Gastroesophageal sphincter (tissue), 4 donors: Measurements from ENCODE around the gene NFIA. TPM values are rescaled to one million over a fixed set of nuclear protein-coding genes. Genes with fewer than 3 reads are reported as not detected.

Experiments
- ATAC-seq: fragments of 150-250 bp; one replicate; pipeline ENCODE4 v1.9.1; 2016; ENCODE audit warnings: mild to moderate bottlenecking, moderate library complexity
- H3K27ac ChIP-seq, 4 donors: fragments of 200-600 bp; sonication (generic) in 3 of 4; 1 replicate in 3 of 4; 2 replicates in 1 of 4; pipeline ENCODE4 v1.5.1; 2016 to 2019
- H3K27me3 ChIP-seq: fragments of 200-600 bp; sonication (generic); one replicate; pipeline ENCODE4 v1.5.1; 2019
- H3K36me3 ChIP-seq, 2 donors: fragments of 200-600 bp; sonication (generic); one replicate each; pipeline ENCODE4 v1.5.1; 2019; ENCODE audit warnings: control low read depth in 1 of 2
- H3K4me1 ChIP-seq, 3 donors: fragments of 200-600 bp; sonication (generic); 1 replicate in 2 of 3; 2 replicates in 1 of 3; pipeline ENCODE4 v1.5.1; 2016 to 2019; ENCODE audit warnings: control low read depth in 2 of 3
- H3K4me3 ChIP-seq, 2 donors: fragments of 200-600 bp; sonication (generic); one replicate each; pipeline ENCODE4 v1.5.1; 2019; ENCODE audit warnings: mild to moderate bottlenecking in 1 of 2, moderate library complexity in 1 of 2
- H3K9me3 ChIP-seq, 3 donors: fragments of 200-600 bp; sonication (generic); one replicate each; pipeline ENCODE4 v1.5.1; 2017 to 2019; ENCODE audit warnings: control low read depth in 2 of 3
- EP300 ChIP-seq: sonication (generic); formaldehyde crosslinking; IDR thresholded peaks from one replicate; pipeline ENCODE4 v1.6.1; 2017; ENCODE audit warnings: antibody characterized with exemption, mild to moderate bottlenecking
- POLR2A ChIP-seq, 2 donors: fragments of 450-650 bp; IDR thresholded peaks; one replicate each; pipeline ENCODE4 v1.6.1; 2017; ENCODE audit warnings: antibody characterized with exemption in 2 of 2, mild to moderate bottlenecking in 2 of 2, moderate library complexity in 1 of 2
- POLR2AphosphoS5 ChIP-seq: sonication (generic); formaldehyde crosslinking; IDR thresholded peaks from one replicate; pipeline ENCODE4 v1.6.1; 2017; ENCODE audit warnings: antibody characterized with exemption
- WGBS, 2 donors: methylation state at CpG; one replicate each; pipeline ENCODE4 v1.1.5; 2018; ENCODE audit warnings: low coverage in 1 of 2; 5-methylcytosine and 5-hydroxymethylcytosine counted together
- total RNA-seq, 4 donors: library from RNA; depleted of rRNA; stranded (reverse); fragments of >200 nt; gene quantifications; one replicate each; pipeline ENCODE4 v1.1.0, GENCODE V29; 2016
- TF ChIP-seq, protein P1 (sequence below), 4 experiments: fragments of 200-600 bp in 2 of 4; fragments of 450-650 bp in 2 of 4; sonication (generic) in 1 of 4; IDR thresholded peaks; one replicate each; pipeline ENCODE4 v1.5.1; 2017 to 2019; ENCODE audit warnings: antibody characterized with exemption in 4 of 4, mild to moderate bottlenecking in 2 of 4, moderate library complexity in 2 of 4

Gene NFIA
- total RNA-seq, 4 donors from 2014 or later = 123 to 205 (median 149) TPM

DNA sequence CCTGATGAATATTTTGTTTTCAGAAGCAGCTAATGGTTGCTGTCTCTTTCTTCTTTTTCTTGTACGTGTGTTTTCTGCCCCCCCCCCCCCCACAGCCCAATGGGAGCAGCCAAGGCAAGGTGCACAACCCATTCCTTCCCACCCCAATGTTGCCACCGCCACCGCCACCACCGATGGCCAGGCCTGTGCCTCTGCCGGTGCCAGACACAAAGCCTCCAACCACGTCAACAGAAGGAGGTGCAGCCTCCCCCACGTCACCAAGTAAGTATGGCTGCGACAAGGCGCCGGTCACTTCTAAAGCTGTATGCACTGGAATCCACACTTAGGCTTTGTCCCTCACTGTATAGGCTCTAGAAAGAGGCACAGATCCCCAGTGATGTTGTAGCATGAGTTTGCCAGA, 324.1 kb downstream of the NFIA start:
- no peak overlapping the region for H3K27ac ChIP-seq
- H3K36me3 ChIP-seq = peaks cover 0 to 50% of the 10 kb centered on the region in 2 donors
- no peaks in the 10 kb centered on the region for H3K9me3 ChIP-seq
- peaks cover 5 to 32% (median 13%) of the 10 kb centered on the region in 3 donors for H3K4me1 ChIP-seq
- ATAC-seq = no peak
- 80% methylated on average over 1 of the region's 10 CpGs; no CpG with 5 or more reads in 1 of the 2 donors for WGBS, 2 donors
- no peak overlapping the region for H3K4me3 ChIP-seq
- no peaks in the 10 kb centered on the region for H3K27me3 ChIP-seq
- TF ChIP-seq, protein P1, sequence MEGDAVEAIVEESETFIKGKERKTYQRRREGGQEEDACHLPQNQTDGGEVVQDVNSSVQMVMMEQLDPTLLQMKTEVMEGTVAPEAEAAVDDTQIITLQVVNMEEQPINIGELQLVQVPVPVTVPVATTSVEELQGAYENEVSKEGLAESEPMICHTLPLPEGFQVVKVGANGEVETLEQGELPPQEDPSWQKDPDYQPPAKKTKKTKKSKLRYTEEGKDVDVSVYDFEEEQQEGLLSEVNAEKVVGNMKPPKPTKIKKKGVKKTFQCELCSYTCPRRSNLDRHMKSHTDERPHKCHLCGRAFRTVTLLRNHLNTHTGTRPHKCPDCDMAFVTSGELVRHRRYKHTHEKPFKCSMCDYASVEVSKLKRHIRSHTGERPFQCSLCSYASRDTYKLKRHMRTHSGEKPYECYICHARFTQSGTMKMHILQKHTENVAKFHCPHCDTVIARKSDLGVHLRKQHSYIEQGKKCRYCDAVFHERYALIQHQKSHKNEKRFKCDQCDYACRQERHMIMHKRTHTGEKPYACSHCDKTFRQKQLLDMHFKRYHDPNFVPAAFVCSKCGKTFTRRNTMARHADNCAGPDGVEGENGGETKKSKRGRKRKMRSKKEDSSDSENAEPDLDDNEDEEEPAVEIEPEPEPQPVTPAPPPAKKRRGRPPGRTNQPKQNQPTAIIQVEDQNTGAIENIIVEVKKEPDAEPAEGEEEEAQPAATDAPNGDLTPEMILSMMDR (IDR thresholded peaks at IDR 0.05) = no peak
- TF ChIP-seq POLR2AphosphoS5 = no peak
- TF ChIP-seq POLR2A (IDR thresholded peaks at IDR 0.05) = no peak
- no peak for TF ChIP-seq EP300

DNA sequence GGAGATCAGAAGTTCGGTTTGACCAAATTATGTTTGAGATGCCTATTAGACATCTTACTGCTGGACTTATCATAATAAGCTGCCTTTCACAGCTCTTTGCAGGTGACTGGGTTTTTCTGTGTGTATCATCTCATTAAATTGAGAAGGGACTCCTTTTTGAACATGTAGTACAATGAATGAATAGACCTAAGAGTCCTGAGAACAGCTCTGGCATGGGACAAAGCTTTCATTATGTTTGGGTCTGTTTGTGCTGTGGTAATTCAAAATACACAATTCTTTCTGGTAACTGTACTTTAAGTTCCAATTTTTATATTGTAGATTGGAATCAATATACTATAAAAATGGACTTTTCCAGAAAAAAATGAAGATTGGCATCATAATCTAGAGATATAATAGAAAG, 330.2 kb downstream of the NFIA start:
- no peak for TF ChIP-seq EP300
- TF ChIP-seq, protein P1 (IDR thresholded peaks at IDR 0.05) = no peak
- no peak for TF ChIP-seq POLR2AphosphoS5
- no peak for TF ChIP-seq POLR2A (IDR thresholded peaks at IDR 0.05)
- 71 to 82% methylated on average over 1 of the region's 1 CpG for WGBS, 2 donors
- peaks cover 0 to 67% of the 10 kb centered on the region in 2 donors for H3K36me3 ChIP-seq

DNA sequence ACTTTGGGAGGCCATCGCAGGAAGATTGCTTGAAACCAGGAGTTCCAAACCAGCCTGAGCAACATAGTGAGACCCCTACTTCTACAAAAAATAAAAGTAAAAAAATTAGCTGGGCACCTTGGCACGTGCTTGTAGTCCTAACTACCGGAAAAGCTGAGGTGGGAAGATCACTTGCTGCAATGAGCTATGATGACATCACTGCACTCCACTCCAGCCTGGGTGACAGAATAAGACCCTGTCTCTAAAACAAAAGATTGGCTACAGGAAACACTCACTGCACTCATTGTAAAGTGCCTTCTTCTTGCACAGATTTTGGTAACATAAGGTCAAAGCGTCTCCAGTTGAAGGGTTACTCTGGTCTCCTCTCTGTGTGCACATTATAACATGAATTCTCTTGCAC, 336.8 kb downstream of the NFIA start:
- Histone ChIP-seq H3K36me3 (peaks cover 0 to 48% of the 10 kb centered on the region in 2 donors), H3K27ac (no peak overlapping the region), H3K4me3 (no peak overlapping the region), H3K27me3 (no peaks in the 10 kb centered on the region), H3K9me3 (no peaks in the 10 kb centered on the region), H3K4me1 (peaks cover 0 to 12% (median 0%) of the 10 kb centered on the region in 3 donors)
- TF ChIP-seq EP300 = no peak
- WGBS, 2 donors = 82 to 91% methylated on average over 4 of the region's 4 CpGs
- ATAC-seq = no peak

More for the DNA sequence above, 330.2 kb downstream of the NFIA start:
- no peak for ATAC-seq
- no peaks in the 10 kb centered on the region for H3K27me3 ChIP-seq
- no peaks in the 10 kb centered on the region for H3K4me1 ChIP-seq
- no peak overlapping the region for H3K27ac ChIP-seq
- H3K4me3 ChIP-seq = no peak overlapping the region
- no peaks in the 10 kb centered on the region for H3K9me3 ChIP-seq

DNA sequence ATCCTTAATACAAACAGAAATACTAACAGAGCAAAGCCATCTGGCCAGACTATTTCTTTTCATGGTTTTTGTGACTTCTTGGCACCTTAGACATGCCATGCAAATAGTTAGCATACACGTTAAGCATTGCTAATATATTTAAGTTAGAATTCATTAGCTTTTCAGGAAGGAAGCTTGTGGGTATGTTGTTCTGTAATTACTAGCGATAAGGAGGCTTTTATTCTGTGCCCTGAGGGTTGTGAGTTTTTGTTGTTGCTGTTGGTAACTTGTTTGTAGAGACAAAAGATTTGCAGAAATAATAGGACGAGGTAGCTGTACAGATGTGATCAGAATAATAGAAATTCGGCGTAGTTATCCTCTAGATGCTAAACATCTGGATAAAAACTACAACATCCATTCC, 337.3 kb downstream of the NFIA start:
- no peaks in the 10 kb centered on the region for H3K9me3 ChIP-seq
- no peaks in the 10 kb centered on the region for H3K27me3 ChIP-seq
- no peak for ATAC-seq
- no peak overlapping the region for H3K4me3 ChIP-seq
- no peak overlapping the region for H3K27ac ChIP-seq
- H3K4me1 ChIP-seq = peaks cover 0 to 12% (median 0%) of the 10 kb centered on the region in 3 donors
- H3K36me3 ChIP-seq = peaks cover 0 to 48% of the 10 kb centered on the region in 2 donors
- TF ChIP-seq EP300 = no peak
- no peak for TF ChIP-seq POLR2A (IDR thresholded peaks at IDR 0.05)
- 53 to 60% methylated on average over 5 of the region's 5 CpGs for WGBS, 2 donors

DNA sequence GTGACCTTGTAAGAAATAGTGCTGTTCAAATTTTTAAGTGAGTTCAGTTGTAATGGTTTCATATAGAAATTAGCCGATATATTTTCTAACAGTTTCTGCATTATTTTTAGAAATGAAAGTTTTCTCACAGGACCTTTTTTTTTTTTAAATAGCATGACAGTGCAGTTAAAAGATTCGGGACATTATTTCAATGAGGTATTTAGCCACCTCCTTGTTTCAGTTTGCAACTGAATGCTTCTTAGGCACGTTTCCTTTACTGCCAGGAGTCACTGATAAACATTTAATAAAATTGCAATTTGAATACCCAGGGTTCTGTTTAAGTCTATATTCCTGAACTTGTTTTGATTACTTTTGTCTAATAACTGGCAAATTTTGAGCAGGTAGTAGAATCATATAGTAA, 337.9 kb downstream of the NFIA start:
- Histone ChIP-seq H3K4me1 (peaks cover 0 to 12% (median 0%) of the 10 kb centered on the region in 3 donors), H3K27me3 (no peaks in the 10 kb centered on the region), H3K36me3 (peaks cover 0 to 48% of the 10 kb centered on the region in 2 donors), H3K4me3 (no peak overlapping the region), H3K9me3 (no peaks in the 10 kb centered on the region), H3K27ac (no peak overlapping the region)
- ATAC-seq = no peak
- no peak for TF ChIP-seq POLR2A (IDR thresholded peaks at IDR 0.05)
- 54 to 62% methylated on average over 3 of the region's 3 CpGs for WGBS, 2 donors

DNA sequence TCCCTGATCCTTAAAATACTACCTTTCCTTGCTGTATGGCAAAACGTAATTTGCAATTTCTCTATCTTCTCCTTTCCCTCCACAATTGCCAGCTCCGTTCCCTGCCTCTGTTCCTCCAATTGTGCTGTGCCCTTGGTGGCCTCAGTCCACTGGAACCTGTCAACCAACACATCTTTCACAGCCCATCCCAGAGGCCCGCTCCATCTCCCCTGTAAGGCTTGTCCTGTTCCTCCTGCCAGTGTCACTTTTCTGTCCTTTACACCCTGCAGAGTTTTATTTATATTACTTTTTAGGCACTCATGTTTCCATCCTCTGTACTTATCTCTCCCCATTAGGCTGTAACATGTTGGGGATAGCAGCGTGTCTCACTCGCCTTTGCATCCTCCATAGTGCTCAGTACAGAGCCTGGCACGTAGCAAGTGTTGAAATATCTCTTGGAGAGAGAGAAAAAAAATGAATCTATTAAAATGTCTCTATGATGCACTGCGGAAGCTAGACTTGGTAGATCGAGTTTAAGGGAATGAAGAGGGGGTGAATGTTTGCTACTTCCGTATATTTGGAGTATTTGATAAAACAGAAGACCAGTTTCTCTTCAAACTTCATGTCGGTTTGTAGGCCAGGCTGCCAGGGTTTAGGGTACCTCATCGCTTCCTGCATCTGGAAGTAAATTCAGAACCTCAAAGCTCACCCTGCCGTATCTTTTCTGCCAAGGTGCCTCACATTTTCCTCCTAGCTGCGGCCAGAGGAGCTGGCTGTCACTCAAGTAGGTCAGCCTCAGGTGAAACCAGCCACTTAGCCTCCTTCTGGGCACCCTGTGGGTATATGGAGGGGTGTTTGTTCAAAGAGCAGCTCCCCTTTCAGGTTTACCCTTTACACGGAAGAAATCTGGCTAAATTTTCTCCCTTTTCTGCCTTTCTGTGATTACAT, 338.8 kb downstream of the NFIA start:
- H3K27me3 ChIP-seq = no peaks in the 10 kb centered on the region
- peaks cover 0 to 48% of the 10 kb centered on the region in 2 donors for H3K36me3 ChIP-seq
- H3K27ac ChIP-seq = no peak overlapping the region
- no peak overlapping the region for H3K4me3 ChIP-seq
- no peak for ATAC-seq
- peaks cover 0 to 14% (median 0%) of the 10 kb centered on the region in 3 donors for H3K4me1 ChIP-seq
- WGBS, 2 donors = 85 to 89% methylated on average over 13 to 14 of the region's 14 CpGs
- TF ChIP-seq POLR2AphosphoS5 = no peak
- H3K9me3 ChIP-seq = no peaks in the 10 kb centered on the region

DNA sequence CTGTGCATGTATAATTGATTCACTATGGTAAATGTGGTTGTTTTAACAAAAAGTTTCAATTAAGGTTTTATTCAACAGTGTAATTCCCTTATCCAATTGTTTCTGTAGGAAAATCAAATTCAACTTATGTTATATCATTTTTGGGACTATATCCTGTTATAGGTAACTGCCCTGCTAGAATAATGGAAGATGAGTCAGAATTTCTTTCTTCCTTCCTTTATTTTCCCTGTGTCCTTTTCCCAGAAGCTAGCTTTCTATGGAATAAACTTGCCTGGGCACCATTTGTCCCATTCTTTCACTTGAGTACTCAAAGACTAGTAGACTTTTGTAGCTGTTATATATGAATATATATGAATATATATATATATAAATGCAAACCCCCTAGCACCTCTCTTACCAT, 341.3 kb downstream of the NFIA start:
- no peak for ATAC-seq
- Histone ChIP-seq H3K4me3 (no peak overlapping the region), H3K27me3 (no peaks in the 10 kb centered on the region), H3K27ac (no peak overlapping the region), H3K36me3 (peaks cover 0 to 33% of the 10 kb centered on the region in 2 donors), H3K9me3 (no peaks in the 10 kb centered on the region), H3K4me1 (peaks cover 0 to 22% (median 0%) of the 10 kb centered on the region in 3 donors)
- TF ChIP-seq, protein P1 (IDR thresholded peaks at IDR 0.05) = no peak
- TF ChIP-seq POLR2AphosphoS5 (no peak), EP300 (no peak), POLR2A (IDR thresholded peaks at IDR 0.05) (no peak)
